ENCODE results near the gene FOXD2. TPM values are rescaled to one million over a fixed set of nuclear protein-coding genes. Genes with fewer than 3 reads are reported as not detected.

FOXD2 gene
- total RNA-seq, 4 donors from 2014 or later = under 0.01 to 0.57 (median 0.19) TPM; not detected in 1

DNA sequence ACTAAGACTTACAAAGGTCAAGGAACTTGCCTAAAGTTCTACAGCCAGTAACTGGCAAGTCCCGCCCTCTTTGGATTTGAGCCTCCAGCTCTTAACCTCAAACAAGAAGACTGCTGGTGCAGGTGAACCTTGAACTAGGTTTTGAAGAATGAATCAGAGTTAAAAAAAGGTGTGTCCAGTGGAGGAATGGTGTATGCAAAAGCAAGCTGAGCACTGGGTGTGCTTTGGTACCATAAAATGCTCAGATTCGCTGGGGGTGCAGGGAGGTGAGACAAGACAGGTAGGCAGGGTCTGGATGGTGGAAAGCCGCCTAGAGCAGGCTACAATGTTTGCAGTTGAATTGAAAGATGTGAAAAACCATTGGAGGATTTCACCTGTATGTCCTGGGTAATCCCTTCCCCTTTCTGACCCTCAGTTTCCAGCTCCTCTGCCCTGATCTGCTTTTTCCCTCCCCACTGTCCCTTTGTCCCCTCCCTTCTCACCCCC lies 39.8 kb downstream of the FOXD2 start:
- H3K36me3 ChIP-seq = no peaks in the 10 kb centered on the region
- DNase-seq (ENCODE audit: extremely low spot score) = no peak
- no peaks in the 10 kb centered on the region for H3K27me3 ChIP-seq
- intact Hi-C loops (cut with DNase I) = no loop called here
- TF ChIP-seq POLR2A (IDR thresholded peaks at IDR 0.05; ENCODE audit: low read depth) = no peak
- TF ChIP-seq POLR2AphosphoS5 (IDR thresholded peaks at IDR 0.05) = no peak
- no peak for TF ChIP-seq EP300 (IDR thresholded peaks at IDR 0.05)
- TF ChIP-seq, protein P1, sequence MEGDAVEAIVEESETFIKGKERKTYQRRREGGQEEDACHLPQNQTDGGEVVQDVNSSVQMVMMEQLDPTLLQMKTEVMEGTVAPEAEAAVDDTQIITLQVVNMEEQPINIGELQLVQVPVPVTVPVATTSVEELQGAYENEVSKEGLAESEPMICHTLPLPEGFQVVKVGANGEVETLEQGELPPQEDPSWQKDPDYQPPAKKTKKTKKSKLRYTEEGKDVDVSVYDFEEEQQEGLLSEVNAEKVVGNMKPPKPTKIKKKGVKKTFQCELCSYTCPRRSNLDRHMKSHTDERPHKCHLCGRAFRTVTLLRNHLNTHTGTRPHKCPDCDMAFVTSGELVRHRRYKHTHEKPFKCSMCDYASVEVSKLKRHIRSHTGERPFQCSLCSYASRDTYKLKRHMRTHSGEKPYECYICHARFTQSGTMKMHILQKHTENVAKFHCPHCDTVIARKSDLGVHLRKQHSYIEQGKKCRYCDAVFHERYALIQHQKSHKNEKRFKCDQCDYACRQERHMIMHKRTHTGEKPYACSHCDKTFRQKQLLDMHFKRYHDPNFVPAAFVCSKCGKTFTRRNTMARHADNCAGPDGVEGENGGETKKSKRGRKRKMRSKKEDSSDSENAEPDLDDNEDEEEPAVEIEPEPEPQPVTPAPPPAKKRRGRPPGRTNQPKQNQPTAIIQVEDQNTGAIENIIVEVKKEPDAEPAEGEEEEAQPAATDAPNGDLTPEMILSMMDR (IDR thresholded peaks at IDR 0.05) = no peak
- peaks cover 0 to 19% (median 15%) of the 10 kb centered on the region in 4 donors for H3K4me1 ChIP-seq
- H3K4me3 ChIP-seq = no peak overlapping the region
- no peak overlapping the region for H3K27ac ChIP-seq (replicated peaks in 1 of 4)
- H3K9me3 ChIP-seq = no peaks in the 10 kb centered on the region
- 75% methylated on average over 3 of the region's 3 CpGs for WGBS

DNA sequence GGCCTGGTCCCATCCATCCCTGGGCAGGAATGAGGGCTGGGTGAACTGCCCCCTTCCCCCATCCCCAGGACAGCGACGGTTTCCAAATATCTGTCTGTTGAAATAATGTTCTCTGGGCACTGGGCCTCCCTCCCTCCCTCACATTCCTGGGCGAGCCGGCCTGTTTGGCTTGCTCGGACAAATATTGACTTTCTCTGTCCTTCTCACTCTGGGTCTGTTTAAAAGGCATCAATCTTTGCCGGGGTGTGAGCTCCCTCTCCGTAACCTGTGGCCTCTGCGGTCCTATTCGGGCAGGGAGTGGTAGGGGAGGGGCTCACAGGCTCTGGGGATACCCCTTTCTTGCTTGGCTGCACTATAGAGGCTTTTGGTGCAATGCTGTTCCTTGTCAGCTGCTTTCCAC lies 40.2 kb downstream of the FOXD2 start:
- WGBS = 16% methylated on average over 9 of the region's 9 CpGs
- intact Hi-C loops (cut with DNase I) = no loop called here
- Histone ChIP-seq H3K27ac (replicated peaks in 1 of 4) (no peak overlapping the region), H3K27me3 (peaks cover 0 to under 1% (median 0%) of the 10 kb centered on the region in 4 donors), H3K4me1 (peaks cover 0 to 19% (median 15%) of the 10 kb centered on the region in 4 donors), H3K9me3 (no peaks in the 10 kb centered on the region), H3K4me3 (no peak overlapping the region), H3K36me3 (no peaks in the 10 kb centered on the region)
- TF ChIP-seq, protein P1 (IDR thresholded peaks at IDR 0.05) = no peak
- no peak for TF ChIP-seq POLR2AphosphoS5 (IDR thresholded peaks at IDR 0.05)
- TF ChIP-seq POLR2A (IDR thresholded peaks at IDR 0.05; ENCODE audit: low read depth) = no peak
- TF ChIP-seq EP300 (IDR thresholded peaks at IDR 0.05) = no peak
- DNase-seq (ENCODE audit: extremely low spot score) = no peak

DNA sequence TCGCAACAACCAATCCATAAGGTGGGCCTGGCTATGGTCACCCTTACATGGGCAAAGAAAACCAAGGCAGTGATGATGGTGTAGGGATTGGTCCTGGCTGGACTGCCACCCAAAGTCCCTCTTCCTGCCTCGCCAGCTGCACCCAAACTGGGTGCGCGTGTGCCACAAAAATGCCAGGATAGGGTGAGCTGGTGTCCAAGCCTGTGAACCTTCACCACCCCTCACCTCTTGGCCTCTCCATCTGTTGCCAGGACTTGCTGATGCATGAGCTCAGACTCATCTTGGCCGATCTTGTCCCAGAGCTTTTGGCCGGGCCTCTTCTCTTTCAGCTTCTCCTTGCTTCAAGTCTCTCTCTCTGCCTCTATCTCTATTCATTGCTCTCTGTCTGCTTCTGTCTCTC lies 41.8 kb downstream of the FOXD2 start:
- no peaks in the 10 kb centered on the region for H3K36me3 ChIP-seq
- H3K27ac ChIP-seq (replicated peaks in 1 of 4) = no peak overlapping the region
- WGBS = 82% methylated on average over 6 of the region's 6 CpGs
- H3K9me3 ChIP-seq = no peaks in the 10 kb centered on the region
- no peak for DNase-seq (ENCODE audit: extremely low spot score)
- peaks cover 0 to 11% (median 0%) of the 10 kb centered on the region in 4 donors for H3K27me3 ChIP-seq
- peaks cover 0 to 19% (median 15%) of the 10 kb centered on the region in 4 donors for H3K4me1 ChIP-seq
- intact Hi-C loops (cut with DNase I) = no loop called here
- no peak overlapping the region for H3K4me3 ChIP-seq
- TF ChIP-seq POLR2AphosphoS5 (IDR thresholded peaks at IDR 0.05) (no peak), EP300 (IDR thresholded peaks at IDR 0.05) (no peak), POLR2A (IDR thresholded peaks at IDR 0.05; ENCODE audit: low read depth) (no peak)
- TF ChIP-seq, protein P1 (IDR thresholded peaks at IDR 0.05) = no peak

DNA sequence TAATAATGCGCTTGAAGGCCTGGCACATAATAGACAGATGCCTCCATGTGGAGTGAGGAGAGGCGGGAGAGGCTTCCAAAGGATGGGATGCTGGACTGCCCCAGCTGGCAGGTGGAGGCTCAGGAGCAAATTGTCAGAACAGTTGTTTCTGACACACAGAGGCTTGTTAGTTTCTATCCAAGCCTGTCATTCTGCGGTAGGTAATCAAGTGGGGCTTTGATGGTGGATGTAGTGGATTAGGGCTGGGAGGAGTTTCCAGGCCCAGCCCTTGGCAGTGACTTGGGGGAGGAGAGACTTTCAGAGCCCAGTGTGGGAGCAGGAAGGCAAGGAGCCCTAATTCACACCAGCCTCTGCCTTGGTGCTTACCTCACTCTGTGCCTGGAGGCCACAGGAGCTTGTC lies 44.1 kb downstream of the FOXD2 start:
- 92% methylated on average over 3 of the region's 3 CpGs for WGBS
- H3K4me1 ChIP-seq = peaks cover 0 to 19% (median 15%) of the 10 kb centered on the region in 4 donors
- intact Hi-C loops (cut with DNase I) = no loop called here
- DNase-seq (ENCODE audit: extremely low spot score) = no peak
- H3K36me3 ChIP-seq = no peaks in the 10 kb centered on the region
- H3K27me3 ChIP-seq = peaks cover 0 to 11% (median 0%) of the 10 kb centered on the region in 4 donors
- no peak overlapping the region for H3K27ac ChIP-seq (replicated peaks in 1 of 4)
- no peaks in the 10 kb centered on the region for H3K9me3 ChIP-seq
- no peak overlapping the region for H3K4me3 ChIP-seq
- TF ChIP-seq, protein P1 (IDR thresholded peaks at IDR 0.05) = no peak
- TF ChIP-seq POLR2A (IDR thresholded peaks at IDR 0.05; ENCODE audit: low read depth) (no peak), POLR2AphosphoS5 (IDR thresholded peaks at IDR 0.05) (no peak), EP300 (IDR thresholded peaks at IDR 0.05) (no peak)

DNA sequence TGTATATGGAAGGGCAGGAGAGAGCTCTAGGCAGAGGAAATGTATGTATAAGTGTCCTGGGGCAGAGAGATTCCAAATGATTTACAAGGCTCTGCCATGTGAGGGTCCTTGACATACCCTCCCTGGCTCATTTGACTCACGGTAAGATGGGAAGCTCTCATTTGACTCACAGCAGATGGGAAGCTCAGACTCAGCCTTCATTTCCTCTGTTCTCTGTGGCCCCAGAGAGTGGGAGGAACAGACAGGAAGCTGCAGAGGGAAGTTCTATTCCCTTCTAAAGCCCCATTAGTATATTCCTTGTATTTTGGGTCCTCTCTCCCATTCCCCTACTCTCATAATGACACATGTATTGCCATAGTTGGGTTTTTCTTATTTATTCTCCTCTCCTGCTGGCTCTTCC lies 44.9 kb downstream of the FOXD2 start:
- no peaks in the 10 kb centered on the region for H3K36me3 ChIP-seq
- TF ChIP-seq POLR2A (IDR thresholded peaks at IDR 0.05; ENCODE audit: low read depth) (no peak), EP300 (IDR thresholded peaks at IDR 0.05) (no peak)
- no peak overlapping the region for H3K27ac ChIP-seq (replicated peaks in 1 of 4)
- WGBS = 64% methylated on average over 1 of the region's 1 CpG
- H3K27me3 ChIP-seq = peaks cover 0 to 18% (median 0%) of the 10 kb centered on the region in 4 donors
- DNase-seq (ENCODE audit: extremely low spot score) = no peak
- intact Hi-C loops (cut with DNase I) = no loop called here
- H3K4me1 ChIP-seq = peaks cover 0 to 14% (median 10%) of the 10 kb centered on the region in 4 donors
- H3K4me3 ChIP-seq = no peak overlapping the region
- no peaks in the 10 kb centered on the region for H3K9me3 ChIP-seq

All from esophagus muscularis mucosa (tissue), 4 donors.